ENCODE data around the gene UVRAG.
"Not testable (repeated sequence)": the region's sequence is repeated elsewhere in the genome, so short reads cannot be mapped to it uniquely, and the experiment has no call there.

Gene UVRAG

GRCh38 chr11:76074148-76075095, 259.4 kb downstream of the UVRAG start:
- no peak for DNase-seq (ENCODE audit: low spot score)

- DNase-seq (ENCODE audit: low spot score), result no peak
Observed at GRCh38 chr11:76075716-76076115, 260.7 kb downstream of the UVRAG start.

- DNase-seq (ENCODE audit: low spot score), result not testable (repeated sequence)
Observed at GRCh38 chr11:76076253-76076652, 261.2 kb downstream of the UVRAG start.

GRCh38 chr11:76076749-76077148, 261.7 kb downstream of the UVRAG start:
- DNase-seq (ENCODE audit: low spot score), result no peak

GRCh38 chr11:76077575-76078150, 262.7 kb downstream of the UVRAG start:
- no peak for DNase-seq (ENCODE audit: low spot score)

- DNase-seq (ENCODE audit: low spot score), result not testable (repeated sequence)
Observed at GRCh38 chr11:76081084-76081483, 266.1 kb downstream of the UVRAG start.

- DNase-seq (ENCODE audit: low spot score), result no peak
Observed at GRCh38 chr11:76083563-76084451, 268.8 kb downstream of the UVRAG start.

- DNase-seq (ENCODE audit: low spot score), result no peak
Observed at GRCh38 chr11:76085270-76085669, 270.3 kb downstream of the UVRAG start.

- no peak for DNase-seq (ENCODE audit: low spot score)
Observed at GRCh38 chr11:76086743-76087635, 272.0 kb downstream of the UVRAG start.

GRCh38 chr11:76087749-76088148, 272.7 kb downstream of the UVRAG start:
- no peak for DNase-seq (ENCODE audit: low spot score)

- DNase-seq (ENCODE audit: low spot score), result no peak
Observed at GRCh38 chr11:76088511-76088910, 273.5 kb downstream of the UVRAG start.

- DNase-seq (ENCODE audit: low spot score), result no peak
Observed at GRCh38 chr11:76090174-76090573, 275.2 kb downstream of the UVRAG start.

- no peak for DNase-seq (ENCODE audit: low spot score)
Observed at GRCh38 chr11:76090821-76091220, 275.8 kb downstream of the UVRAG start.

- DNase-seq (ENCODE audit: low spot score), result no peak
Observed at GRCh38 chr11:76094740-76095139, 279.7 kb downstream of the UVRAG start.

GRCh38 chr11:76095891-76096290, 280.9 kb downstream of the UVRAG start:
- no peak for DNase-seq (ENCODE audit: low spot score)

GRCh38 chr11:76096552-76096951, 281.5 kb downstream of the UVRAG start:
- no peak for DNase-seq (ENCODE audit: low spot score)

GRCh38 chr11:76102802-76103201, 287.8 kb downstream of the UVRAG start:
- no peak for DNase-seq (ENCODE audit: low spot score)

- no peak for DNase-seq (ENCODE audit: low spot score)
Observed at GRCh38 chr11:76103460-76103859, 288.4 kb downstream of the UVRAG start.

- DNase-seq (ENCODE audit: low spot score), result no peak
Observed at GRCh38 chr11:76104285-76104684, 289.3 kb downstream of the UVRAG start.

GRCh38 chr11:76105637-76106036, 290.6 kb downstream of the UVRAG start:
- no peak for DNase-seq (ENCODE audit: low spot score)

GRCh38 chr11:76107971-76108370, 293.0 kb downstream of the UVRAG start:
- DNase-seq (ENCODE audit: low spot score), result no peak

Measured in germinal center (tissue), 1 donor.